Fibroblast of mammary gland (primary cell): ENCODE data around the gene TMEM163.

Experiments used
- DNase-seq: peaks from one replicate; pipeline ENCODE4 v3.0.0-alpha.2; 2010; ENCODE audit warnings: low read depth
- H3K4me3 ChIP-seq: 2 replicates; pipeline ENCODE4 v1.5.1; 2011; ENCODE audit warnings: low read depth, mild to moderate bottlenecking, low read length, moderate library complexity; ENCODE audit not compliant: control insufficient read depth
- TF ChIP-seq, protein P1 (sequence below): conservative IDR thresholded peaks from 2 replicates; pipeline ENCODE4 v1.5.1; 2011; ENCODE audit warnings: low read depth, low read length, inconsistent platforms; ENCODE audit not compliant: control insufficient read depth, insufficient read depth

TMEM163 gene

DNA sequence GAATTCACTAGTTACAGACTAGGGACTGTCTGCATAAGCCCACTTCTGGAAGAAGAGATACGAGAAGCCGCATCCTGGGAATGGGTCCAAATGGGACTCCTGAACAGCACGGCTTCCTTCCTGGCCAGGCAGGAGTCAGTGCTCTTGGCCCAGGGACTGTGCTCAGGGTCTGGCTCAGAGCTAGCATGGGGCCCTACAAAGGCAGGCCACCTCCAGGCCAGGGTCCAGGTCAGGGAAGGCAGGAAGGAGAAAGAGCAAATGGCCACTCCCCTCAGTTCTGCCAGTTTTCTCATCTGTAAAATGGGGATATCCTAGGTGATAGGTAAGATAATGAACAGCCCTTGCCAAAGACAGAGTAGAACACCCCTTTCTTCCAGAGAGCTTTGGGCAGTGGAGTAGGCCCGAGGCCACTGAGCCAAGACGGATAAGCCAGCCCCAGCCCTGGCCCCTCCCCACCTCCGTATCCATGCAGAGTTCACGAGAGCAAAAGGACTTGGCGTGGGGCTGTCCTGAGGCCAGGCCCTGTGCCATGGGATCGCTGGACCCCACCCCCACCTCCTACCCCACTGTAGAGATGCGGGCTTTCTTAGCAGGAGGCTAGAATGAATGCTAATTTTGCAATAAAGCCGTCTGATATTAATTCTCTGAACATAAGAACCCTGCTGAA lies 274.9 kb downstream of the TMEM163 start:
- TF ChIP-seq, protein P1, sequence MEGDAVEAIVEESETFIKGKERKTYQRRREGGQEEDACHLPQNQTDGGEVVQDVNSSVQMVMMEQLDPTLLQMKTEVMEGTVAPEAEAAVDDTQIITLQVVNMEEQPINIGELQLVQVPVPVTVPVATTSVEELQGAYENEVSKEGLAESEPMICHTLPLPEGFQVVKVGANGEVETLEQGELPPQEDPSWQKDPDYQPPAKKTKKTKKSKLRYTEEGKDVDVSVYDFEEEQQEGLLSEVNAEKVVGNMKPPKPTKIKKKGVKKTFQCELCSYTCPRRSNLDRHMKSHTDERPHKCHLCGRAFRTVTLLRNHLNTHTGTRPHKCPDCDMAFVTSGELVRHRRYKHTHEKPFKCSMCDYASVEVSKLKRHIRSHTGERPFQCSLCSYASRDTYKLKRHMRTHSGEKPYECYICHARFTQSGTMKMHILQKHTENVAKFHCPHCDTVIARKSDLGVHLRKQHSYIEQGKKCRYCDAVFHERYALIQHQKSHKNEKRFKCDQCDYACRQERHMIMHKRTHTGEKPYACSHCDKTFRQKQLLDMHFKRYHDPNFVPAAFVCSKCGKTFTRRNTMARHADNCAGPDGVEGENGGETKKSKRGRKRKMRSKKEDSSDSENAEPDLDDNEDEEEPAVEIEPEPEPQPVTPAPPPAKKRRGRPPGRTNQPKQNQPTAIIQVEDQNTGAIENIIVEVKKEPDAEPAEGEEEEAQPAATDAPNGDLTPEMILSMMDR = no peak
- DNase-seq = no peak
- no peak overlapping the region for H3K4me3 ChIP-seq

DNA sequence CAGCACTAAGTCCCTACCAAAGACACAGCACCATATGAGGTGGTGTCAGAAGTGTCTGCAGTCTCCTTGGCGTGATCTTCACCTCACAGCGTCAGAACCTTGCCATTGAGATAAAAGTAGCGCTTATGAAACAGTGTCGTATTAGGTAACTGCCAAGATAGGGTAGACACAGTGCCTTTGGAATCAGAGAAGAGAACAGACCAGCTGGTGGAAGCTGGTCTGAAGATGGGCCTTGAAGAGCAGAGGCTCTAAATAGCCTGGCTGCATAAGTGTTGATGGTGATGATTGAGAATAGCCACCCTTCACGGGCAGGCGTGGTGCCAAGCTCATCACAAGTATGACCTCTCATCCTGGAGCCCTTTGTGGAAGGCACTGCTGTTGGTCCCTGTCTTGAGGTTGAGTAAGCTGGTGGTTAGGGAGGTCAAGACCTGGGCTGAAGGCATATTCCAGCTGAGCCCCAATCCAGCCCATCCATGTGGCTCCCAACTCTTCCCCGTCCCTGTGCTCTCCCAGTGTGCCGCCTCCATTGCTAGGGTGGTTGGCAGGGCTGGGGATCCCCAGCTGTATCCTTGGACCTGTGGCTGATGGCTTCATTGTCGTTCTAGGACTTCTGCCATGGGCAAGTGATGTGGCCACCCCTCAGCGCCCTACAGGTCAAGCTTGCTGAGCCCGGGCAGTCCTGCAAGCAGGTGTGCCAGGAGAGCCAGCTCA lies 277.5 kb downstream of the TMEM163 start:
- TF ChIP-seq, protein P1 = no peak
- H3K4me3 ChIP-seq = no peak overlapping the region
- no peak for DNase-seq

DNA sequence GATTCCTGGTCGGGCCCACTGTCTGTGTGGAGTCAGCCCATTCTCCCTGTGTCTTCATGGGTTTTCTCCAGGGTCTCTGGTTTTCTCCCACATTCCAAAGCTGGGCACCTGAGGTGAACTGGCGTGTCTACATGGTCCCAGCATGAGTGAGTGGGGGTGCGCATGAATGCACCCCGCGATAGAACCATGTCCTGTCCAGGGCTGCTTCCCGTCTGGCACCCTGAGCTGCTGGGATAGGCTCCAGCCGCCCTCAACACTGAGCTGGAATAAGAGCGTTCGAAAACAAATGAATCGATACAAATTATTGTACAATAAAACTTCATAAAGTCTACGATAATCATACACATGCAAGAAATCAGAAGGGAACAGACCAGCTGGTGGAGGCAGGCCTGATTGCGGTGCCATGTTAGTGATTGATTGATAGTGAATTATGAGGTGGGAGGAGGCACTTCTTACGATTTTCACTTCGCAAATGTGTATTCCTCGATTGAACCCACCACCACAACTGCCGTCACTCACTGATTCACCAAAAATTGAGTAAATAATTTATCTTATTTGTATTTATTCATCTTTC lies 278.4 kb downstream of the TMEM163 start:
- no peak for DNase-seq
- TF ChIP-seq, protein P1 = no peak
- H3K4me3 ChIP-seq = no peak overlapping the region

DNA sequence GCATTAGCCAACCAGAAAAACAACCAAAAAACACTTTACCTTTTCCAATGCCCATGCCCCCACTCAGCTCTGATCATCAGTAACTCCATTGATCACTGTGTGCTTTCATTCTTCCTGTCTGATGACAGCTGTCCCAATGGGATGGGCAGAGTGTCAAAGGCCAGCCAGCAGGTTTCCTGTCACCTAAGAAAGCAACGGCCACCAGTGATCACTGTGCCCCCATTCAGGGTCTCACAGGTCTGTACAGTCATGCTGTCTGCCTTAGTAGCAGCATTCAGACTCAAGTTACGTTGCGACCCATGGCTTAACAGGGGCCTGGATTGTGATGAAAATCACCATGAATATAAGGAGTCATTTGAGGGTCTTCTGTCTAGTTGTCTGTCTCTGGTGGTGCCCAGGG lies 280.4 kb downstream of the TMEM163 start:
- TF ChIP-seq, protein P1 = no peak
- DNase-seq = no peak
- no peak overlapping the region for H3K4me3 ChIP-seq

DNA sequence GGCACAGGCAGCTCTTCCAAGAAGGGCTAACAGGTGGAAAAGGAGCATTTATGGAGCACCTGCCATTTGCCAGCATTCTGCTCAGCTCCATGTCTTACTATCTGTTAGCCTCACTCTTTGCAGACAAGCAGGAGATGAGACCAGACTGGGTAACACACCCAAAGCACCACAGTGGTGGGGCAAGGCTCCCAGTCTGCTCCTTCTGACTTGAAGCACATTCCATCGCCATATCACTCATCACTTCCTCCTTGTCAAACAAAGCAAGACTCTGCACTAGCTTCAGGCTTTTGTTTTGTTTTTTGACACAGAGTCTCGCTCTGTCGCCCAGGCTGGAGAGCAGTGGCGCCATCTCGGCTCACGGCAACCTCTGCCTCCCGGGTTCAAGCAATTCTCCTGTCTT lies 282.1 kb downstream of the TMEM163 start:
- DNase-seq = no peak
- no peak overlapping the region for H3K4me3 ChIP-seq
- TF ChIP-seq, protein P1 = no peak

DNA sequence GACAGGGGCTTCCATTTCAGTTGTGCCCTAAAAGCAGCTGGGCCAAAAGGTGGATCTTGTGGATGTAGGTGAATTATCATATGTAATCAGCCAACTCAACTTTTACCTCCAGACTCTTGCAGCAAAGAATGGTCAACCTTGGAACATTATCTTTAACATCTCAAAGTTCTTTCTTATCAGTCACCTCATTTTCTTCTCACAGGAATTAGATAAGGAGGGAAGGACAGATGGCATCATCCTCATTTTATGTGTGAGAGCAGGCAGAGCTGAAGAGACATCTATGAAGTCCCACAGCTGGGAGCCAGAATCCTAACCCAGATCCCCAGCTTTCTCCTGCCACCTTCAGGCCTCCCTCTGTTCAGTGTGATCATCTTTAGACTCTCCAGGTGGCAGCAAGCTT lies 282.9 kb downstream of the TMEM163 start:
- H3K4me3 ChIP-seq = no peak overlapping the region
- DNase-seq = no peak
- TF ChIP-seq, protein P1 = no peak

DNA sequence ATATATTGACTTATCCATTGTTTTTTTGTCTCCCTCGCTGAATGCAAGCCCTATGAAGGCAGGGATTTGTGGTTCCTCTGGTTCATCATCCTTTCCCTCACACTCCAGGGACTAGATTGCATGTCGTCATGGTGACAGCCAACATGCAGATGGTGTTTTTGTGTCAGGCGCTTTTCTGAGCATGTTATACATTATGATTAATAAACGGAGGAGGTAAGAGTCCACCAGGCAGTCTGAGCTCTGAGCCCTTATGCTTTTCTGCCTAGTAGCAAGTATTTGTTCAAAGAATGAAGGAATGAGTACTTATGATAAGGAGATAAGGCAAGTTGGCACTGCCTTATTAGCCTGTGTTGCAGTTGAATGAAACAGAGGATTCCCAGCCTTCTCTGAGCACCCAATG lies 283.3 kb downstream of the TMEM163 start:
- DNase-seq = no peak
- TF ChIP-seq, protein P1 = no peak
- H3K4me3 ChIP-seq = no peak overlapping the region
